ENCODE data around the gene DENND1A.

Gene DENND1A

GRCh38 chr9:123654218-123654993 is 275.5 kb downstream of the DENND1A start:
- DNase-seq (ENCODE audit: low spot score) = no peak
- in situ Hi-C loops (cut with MboI; ENCODE audit: low sequenced_read_pairs, unreplicated experiment) = no loop called here
- no peak for TF ChIP-seq CTCF (IDR thresholded peaks at IDR 0.05; ENCODE audit: borderline replicate concordance, control extremely low read depth, extremely low read depth, insufficient read depth, missing control alignments)

GRCh38 chr9:123652416-123652815 is 277.5 kb downstream of the DENND1A start:
- TF ChIP-seq CTCF (IDR thresholded peaks at IDR 0.05; ENCODE audit: borderline replicate concordance, control extremely low read depth, extremely low read depth, insufficient read depth, missing control alignments) = no peak
- no peak for DNase-seq (ENCODE audit: low spot score)
- in situ Hi-C loops (cut with MboI; ENCODE audit: low sequenced_read_pairs, unreplicated experiment) = no loop called here

- in situ Hi-C loops (cut with MboI; ENCODE audit: low sequenced_read_pairs, unreplicated experiment) = no loop called here
- no peak for TF ChIP-seq CTCF (IDR thresholded peaks at IDR 0.05; ENCODE audit: borderline replicate concordance, control extremely low read depth, extremely low read depth, insufficient read depth, missing control alignments)
Measured at GRCh38 chr9:123651871-123652270, 278.1 kb downstream of the DENND1A start.

GRCh38 chr9:123651273-123651672 is 278.7 kb downstream of the DENND1A start:
- DNase-seq (ENCODE audit: low spot score) = no peak
- in situ Hi-C loops (cut with MboI; ENCODE audit: low sequenced_read_pairs, unreplicated experiment) = no loop called here
- TF ChIP-seq CTCF (IDR thresholded peaks at IDR 0.05; ENCODE audit: borderline replicate concordance, control extremely low read depth, extremely low read depth, insufficient read depth, missing control alignments) = no peak

More at GRCh38 chr9:123651871-123652270, 278.1 kb downstream of the DENND1A start:
- DNase-seq (ENCODE audit: low spot score) = no peak

GRCh38 chr9:123649909-123650308 is 280.0 kb downstream of the DENND1A start:
- in situ Hi-C loops (cut with MboI; ENCODE audit: low sequenced_read_pairs, unreplicated experiment) = no loop called here
- DNase-seq (ENCODE audit: low spot score) = peak; percentile 24

GRCh38 chr9:123647145-123647544 is 282.8 kb downstream of the DENND1A start:
- no peak for TF ChIP-seq CTCF (IDR thresholded peaks at IDR 0.05; ENCODE audit: borderline replicate concordance, control extremely low read depth, extremely low read depth, insufficient read depth, missing control alignments)
- in situ Hi-C loops (cut with MboI; ENCODE audit: low sequenced_read_pairs, unreplicated experiment) = no loop called here
- DNase-seq (ENCODE audit: low spot score) = no peak

More at GRCh38 chr9:123649909-123650308, 280.0 kb downstream of the DENND1A start:
- TF ChIP-seq CTCF (IDR thresholded peaks at IDR 0.05; ENCODE audit: borderline replicate concordance, control extremely low read depth, extremely low read depth, insufficient read depth, missing control alignments) = no peak
